Kidney glomerular epithelial cell (primary cell): Measurements from ENCODE around the gene EFNB2.

Source experiments
- DNase-seq: peaks from one replicate; lab custom pipeline; 2025; lab: John Stamatoyannopoulos, UW

EFNB2 gene

GRCh38 chr13:106449096-106449495 lies 86.4 kb downstream of the EFNB2 start:
- no peak for DNase-seq

GRCh38 chr13:106445996-106446395 lies 89.5 kb downstream of the EFNB2 start:
- peak; percentile 92 for DNase-seq

- no peak for DNase-seq
Observed at GRCh38 chr13:106443607-106444322, 91.7 kb downstream of the EFNB2 start.

GRCh38 chr13:106440866-106441265 lies 94.6 kb downstream of the EFNB2 start:
- DNase-seq, result no peak
